HG02623 (cell line): ENCODE results near the gene ROBO1.

Experiments used
- ATAC-seq: cut with Tn5 transposase; IDR thresholded peaks from one replicate; pipeline ENCODE4 v1.9.1; 2021; ENCODE audit warnings: moderate library complexity; ENCODE audit not compliant: unreplicated experiment

ROBO1 gene

GRCh38 chr3:78992830-78993229, 775.0 kb downstream of the ROBO1 start:
- no peak for ATAC-seq

GRCh38 chr3:78992400-78992799, 775.4 kb downstream of the ROBO1 start:
- no peak for ATAC-seq

DNA sequence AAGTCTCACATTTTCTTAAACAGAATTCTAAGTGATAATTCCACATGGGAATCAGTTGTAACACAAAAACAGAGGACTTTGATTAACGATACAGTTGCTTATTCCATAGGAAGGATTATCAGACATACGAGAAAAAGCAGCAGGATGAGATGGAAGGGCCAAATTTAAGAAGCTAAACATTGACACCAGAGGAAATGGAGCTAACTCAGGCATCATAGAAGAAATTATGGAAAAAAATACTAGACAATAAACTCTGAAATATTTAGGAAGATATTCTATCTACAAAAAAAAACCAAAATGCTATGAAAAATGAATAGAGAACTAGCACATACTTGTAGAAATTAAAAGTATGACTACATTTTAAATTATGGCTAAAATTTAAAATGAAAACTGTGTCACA, 776.1 kb downstream of the ROBO1 start:
- no peak for ATAC-seq

DNA sequence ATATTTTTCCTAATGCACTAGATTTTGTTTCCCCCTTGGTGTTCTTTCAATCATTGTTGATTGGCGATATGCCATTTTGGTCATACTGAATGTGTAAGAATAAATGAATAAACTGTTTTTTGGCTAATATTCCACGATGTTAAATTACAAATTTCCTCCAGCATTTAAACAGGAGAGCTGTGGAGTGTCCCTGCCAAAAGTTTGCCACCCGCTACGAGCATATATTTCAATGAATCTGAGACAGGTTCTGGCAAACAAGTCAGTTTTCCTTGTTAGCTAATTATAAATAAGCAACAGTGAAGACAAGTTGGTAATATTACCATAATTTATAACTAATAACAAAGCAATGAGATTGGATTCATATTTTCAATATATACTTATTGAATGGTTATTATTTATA, 777.6 kb downstream of the ROBO1 start:
- no peak for ATAC-seq

- ATAC-seq = no peak
Measured at GRCh38 chr3:78988324-78988723, 779.5 kb downstream of the ROBO1 start.

DNA sequence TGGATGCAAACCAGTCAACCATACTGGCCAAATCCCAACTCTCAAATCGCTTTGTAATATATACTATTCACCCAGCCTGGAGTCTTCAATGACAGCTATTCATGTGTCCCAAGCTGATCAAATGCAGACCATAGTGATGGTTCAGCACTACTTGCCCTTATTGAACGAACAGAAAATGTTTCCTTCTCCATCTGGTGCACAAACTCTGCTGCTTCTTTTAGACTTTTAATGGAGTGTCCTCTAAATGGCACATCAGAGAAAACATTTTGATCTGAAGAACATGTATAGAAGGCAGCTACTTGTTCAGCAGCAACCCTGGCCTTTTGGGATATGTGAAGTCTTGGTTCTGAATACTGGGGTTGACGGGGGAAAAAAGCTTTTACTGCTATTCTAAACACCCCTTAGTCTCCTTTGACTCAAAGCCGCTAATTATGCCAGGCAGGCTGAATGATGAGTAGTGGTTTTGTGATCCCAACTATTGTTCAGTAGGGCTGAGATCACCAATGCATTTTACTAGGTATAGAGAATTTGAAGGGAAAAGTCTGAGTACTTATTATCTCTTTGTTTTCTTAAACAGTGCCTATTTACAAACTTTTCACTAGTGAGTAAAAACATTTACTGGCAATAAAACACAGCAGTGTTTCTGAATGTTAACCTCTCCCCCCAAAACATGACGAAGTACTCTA, 781.2 kb downstream of the ROBO1 start:
- ATAC-seq = no peak

DNA sequence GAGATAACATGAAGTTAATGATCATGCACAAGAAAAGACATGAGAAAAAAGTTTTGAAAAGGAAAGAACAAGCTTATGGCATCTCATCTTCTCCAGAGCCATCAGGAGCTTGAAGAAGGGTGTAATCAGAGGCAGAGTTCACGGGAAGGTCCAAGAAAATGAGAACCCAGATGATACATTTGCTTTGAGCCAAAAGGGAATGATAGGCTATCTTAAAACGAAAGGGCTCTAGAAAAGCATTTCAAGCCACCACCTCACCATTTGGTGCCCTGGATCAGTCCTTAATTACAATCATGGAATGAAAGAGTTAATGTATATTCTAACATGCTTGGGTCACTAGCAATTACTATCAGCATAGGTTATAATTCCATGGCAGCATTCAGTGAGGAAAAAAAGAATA, 781.8 kb downstream of the ROBO1 start:
- no peak for ATAC-seq

GRCh38 chr3:78979028-78979427, 788.8 kb downstream of the ROBO1 start:
- ATAC-seq = no peak

GRCh38 chr3:78978037-78978436, 789.8 kb downstream of the ROBO1 start:
- ATAC-seq = no peak

DNA sequence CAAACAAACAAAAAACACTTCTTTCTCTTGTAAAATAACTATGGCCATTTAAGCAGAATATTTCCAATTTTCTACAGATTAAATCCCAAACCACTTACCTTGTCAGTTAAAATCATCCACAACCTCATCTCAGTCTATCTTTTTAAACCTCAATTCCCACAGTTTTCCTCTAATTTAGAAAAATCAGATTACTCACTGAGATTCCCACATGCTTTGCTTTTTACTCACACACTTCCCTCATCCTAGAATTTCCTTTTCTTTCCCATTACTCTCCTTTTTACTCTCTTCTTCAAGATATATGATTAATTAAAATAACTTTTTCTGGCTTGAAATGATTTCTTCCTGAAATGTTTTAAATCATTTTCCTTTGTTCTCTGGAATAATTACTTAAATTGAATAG, 790.7 kb downstream of the ROBO1 start:
- no peak for ATAC-seq

- ATAC-seq = no peak
Measured at GRCh38 chr3:78976200-78976599, 791.6 kb downstream of the ROBO1 start.

- ATAC-seq = no peak
Measured at GRCh38 chr3:78974181-78974790, 793.5 kb downstream of the ROBO1 start.

GRCh38 chr3:78972617-78973301, 795.0 kb downstream of the ROBO1 start:
- ATAC-seq = no peak

GRCh38 chr3:78970656-78971055, 797.1 kb downstream of the ROBO1 start:
- no peak for ATAC-seq

DNA sequence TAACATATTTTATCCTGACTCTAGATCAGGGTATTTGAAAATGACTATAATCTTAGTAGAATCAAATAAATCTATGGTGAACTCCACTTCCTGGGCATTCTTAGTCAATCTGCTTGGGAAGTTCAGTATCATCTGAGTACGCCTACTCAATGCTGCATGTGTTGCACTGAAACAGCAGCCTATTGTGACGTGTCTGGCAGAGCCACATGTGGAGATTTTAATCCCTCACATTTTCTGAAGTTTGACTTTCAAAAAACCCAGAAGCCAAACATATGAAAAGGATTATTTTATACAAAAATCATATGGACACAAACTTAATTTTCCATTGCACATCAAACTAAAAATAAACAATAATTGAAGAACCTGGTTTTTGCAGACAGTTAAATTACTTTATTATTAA, 798.3 kb downstream of the ROBO1 start:
- no peak for ATAC-seq

GRCh38 chr3:78967061-78967460, 800.7 kb downstream of the ROBO1 start:
- ATAC-seq = no peak

GRCh38 chr3:78963771-78964170, 804.0 kb downstream of the ROBO1 start:
- ATAC-seq = no peak

DNA sequence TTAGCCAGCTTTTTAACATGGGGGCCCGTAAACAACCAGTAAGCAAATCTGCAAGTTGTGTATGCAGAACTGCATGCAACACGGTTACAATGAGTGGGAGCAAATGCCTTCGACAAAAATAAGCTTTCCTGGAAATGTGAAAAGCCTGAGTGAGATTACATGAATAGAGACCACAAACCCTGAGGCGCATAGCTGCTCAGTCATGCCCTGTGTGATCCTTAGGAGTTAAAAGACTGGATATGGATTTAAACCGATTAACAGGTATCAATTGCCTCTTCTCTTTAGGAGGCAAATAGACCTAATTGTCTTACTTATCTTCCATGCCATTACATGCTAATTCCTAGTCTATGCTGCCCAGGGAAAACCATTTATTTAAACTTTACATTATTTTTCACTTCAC, 810.3 kb downstream of the ROBO1 start:
- no peak for ATAC-seq

DNA sequence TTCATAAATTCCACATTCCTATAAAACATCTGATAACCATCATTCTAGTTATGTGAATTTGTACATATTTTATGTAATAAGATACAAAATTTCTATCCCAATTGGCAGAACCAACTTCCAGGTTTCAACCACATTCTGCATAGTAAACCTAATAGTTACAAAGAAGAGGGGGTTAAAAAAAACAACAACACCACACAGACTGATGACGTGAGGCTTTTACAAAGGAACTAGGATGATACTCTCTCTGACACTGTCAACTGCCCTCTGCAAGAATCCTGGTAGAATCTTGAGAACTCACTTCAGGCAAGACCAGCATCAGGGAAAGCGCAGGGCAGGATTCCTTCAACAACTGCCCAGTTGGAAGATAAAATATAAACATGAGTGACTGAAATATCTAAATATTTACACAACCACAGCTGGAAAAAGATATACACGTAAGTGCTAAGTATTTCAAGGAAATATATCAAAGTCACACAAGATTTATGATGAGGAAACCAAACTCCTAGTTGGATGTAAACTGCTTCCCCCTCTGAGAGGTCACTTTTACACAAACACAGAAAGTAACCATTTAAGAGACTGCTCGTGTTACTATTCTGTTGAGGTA, 816.4 kb downstream of the ROBO1 start:
- ATAC-seq = no peak

- ATAC-seq = no peak
Measured at GRCh38 chr3:78941587-78941986, 826.2 kb downstream of the ROBO1 start.

- ATAC-seq = no peak
Measured at GRCh38 chr3:78940626-78941025, 827.2 kb downstream of the ROBO1 start.

GRCh38 chr3:78940128-78940527, 827.7 kb downstream of the ROBO1 start:
- ATAC-seq = no peak
